Activated CD4-positive, alpha-beta T cell treated with anti-CD3 and anti-CD28 coated beads, Interleukin-2, amount 50 U/mL, for 48 hours (primary cell): Measurements from ENCODE around the gene UTP4.
"Not testable (repeated sequence)": the region's sequence is repeated elsewhere in the genome, so short reads cannot be mapped to it uniquely, and the experiment has no call there.

ENCODE experiments used
- DNase-seq, 2 experiments: peaks; one replicate each; pipeline ENCODE4 v3.0.0-alpha.2; 2020

UTP4 gene

DNA sequence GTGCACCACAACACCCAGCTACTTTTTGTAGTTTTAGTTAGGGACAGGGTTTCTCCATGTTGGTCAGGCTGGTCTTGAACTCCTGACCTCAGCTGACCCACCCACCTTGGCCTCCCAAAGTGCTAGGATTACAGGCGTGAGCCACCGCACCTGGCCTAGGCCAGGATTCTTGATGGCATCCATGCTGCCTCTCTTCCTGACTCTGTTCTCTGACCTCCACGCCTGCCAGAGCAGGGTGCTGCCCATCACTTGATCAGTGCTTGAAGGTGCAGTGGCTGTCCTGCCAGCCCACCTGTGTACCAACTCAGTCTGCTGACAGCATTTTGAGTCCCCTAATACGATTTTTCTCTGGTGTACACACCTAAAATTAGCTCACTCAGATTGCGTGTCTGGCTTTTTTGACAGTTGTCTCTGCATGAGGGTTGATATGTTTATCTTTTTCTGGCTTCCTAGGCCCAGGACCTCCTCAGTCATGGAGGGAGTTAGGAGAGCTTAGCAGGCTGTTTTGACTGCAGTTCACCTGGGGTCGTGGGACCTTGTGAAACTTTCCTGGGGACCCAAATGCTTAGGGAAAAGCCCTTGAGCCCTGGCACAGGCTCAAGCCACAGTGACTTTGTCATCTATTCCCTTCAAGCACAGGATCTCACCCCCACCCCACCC lies 21.1 kb upstream of the UTP4 start:
- DNase-seq: no peak

DNA sequence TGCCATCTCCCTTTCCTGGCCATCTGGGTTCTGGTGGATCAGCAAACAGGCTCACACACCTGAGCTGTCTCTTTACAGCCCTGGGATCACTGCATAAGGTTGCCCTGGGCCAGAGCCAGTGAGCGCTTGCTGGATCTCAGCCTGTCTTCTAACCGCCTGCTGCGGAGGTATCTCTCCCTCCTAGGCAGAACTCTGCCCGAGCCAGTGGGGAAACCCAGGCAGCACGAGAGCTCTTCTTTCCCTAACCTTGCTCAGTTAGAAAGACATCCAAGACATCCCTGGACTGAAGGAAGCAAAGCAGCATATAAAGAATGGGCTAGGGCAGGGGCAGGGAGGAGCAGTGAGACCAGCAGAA lies 20.6 kb upstream of the UTP4 start:
- DNase-seq: no peak

DNA sequence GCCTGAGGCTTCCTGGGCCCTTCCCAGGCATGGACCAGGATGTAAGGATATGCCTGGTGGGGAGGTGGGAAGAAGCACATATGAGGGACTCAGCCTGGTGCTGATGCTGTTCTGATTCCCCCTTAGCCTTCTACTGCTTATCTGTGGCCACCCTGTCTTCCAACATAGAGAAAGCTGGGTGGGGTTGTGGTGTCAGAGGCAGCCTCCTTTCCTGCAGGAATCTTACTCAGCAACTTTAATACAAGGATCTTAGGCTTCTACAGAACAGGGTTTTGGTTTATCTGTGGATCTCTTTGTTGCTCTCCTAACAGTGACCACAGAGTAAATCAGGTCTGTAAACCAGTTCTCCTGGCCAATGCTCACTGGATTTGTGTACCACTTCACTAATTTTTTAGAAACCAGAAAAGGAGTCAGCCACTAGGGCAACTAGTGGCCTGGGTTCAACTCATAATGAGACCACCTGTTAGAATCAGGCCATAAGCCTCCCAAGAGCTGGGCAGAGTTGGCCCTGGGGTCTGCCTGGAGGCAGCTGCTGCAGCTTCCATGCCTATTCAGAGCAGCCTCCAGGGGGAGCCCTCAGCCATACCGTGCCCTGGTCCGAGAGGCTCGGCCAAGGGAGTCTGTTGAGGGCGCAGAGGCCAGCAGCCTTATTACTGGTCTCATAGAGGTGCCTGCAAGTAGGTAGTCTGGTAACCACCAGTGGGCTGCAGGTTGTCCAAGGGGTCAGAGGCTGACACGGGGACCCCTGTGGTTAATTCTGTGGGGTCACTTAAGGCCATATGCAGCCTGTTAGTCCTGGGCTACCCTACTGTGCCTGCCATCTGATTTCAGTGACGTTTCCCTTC lies 19.9 kb upstream of the UTP4 start:
- DNase-seq: peak; percentile 71 to 73

DNA sequence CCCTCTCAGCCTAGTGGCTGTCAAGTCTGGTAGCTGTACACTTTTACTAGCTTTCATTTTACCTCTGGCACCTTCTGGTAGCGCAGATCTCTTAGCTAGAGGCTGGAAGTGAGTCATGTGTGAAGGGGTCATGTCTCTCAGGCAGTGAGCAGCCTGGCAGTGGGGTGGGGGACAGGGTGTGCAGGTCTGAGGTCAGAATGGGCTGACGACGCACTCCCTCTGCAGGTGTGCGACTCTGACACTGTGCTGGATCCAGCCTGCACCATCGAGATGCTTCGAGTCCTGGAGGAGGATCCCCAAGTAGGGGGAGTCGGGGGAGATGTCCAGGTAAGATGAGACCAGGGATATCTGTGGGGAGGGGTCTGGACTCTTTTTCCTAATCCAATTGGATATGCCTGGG lies 19.2 kb upstream of the UTP4 start:
- no peak for DNase-seq

DNA sequence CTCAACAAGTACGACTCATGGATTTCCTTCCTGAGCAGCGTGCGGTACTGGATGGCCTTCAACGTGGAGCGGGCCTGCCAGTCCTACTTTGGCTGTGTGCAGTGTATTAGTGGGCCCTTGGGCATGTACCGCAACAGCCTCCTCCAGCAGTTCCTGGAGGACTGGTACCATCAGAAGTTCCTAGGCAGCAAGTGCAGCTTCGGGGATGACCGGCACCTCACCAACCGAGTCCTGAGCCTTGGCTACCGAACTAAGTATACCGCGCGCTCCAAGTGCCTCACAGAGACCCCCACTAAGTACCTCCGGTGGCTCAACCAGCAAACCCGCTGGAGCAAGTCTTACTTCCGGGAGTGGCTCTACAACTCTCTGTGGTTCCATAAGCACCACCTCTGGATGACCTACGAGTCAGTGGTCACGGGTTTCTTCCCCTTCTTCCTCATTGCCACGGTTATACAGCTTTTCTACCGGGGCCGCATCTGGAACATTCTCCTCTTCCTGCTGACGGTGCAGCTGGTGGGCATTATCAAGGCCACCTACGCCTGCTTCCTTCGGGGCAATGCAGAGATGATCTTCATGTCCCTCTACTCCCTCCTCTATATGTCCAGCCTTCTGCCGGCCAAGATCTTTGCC lies 18.0 kb upstream of the UTP4 start:
- DNase-seq: no peak

DNA sequence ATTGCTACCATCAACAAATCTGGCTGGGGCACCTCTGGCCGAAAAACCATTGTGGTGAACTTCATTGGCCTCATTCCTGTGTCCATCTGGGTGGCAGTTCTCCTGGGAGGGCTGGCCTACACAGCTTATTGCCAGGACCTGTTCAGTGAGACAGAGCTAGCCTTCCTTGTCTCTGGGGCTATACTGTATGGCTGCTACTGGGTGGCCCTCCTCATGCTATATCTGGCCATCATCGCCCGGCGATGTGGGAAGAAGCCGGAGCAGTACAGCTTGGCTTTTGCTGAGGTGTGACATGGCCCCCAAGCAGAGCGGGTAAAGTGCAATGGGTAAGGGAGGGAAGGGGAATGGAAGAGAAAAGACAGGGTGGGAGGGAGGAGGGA lies 17.5 kb upstream of the UTP4 start:
- DNase-seq: no peak

DNA sequence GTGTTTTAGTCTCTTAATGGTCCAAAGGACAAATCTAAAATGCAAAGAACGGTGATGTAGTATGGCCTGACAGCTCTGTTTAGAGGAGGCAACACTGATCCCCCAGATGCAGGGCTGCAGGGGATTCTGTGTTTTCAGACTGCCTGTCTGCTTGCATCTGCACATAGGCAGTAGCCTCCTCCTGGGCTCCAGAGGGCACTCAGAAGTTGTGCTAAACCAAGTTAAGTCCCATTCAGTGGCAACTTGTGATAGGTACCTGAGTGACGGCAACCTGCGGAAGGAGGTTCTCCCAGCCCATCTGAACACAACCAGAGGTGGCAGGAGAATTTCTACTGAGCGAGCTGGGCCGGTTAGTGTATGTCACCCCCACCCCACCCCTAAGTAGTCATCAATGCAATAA lies 17.1 kb upstream of the UTP4 start:
- DNase-seq: no peak

DNA sequence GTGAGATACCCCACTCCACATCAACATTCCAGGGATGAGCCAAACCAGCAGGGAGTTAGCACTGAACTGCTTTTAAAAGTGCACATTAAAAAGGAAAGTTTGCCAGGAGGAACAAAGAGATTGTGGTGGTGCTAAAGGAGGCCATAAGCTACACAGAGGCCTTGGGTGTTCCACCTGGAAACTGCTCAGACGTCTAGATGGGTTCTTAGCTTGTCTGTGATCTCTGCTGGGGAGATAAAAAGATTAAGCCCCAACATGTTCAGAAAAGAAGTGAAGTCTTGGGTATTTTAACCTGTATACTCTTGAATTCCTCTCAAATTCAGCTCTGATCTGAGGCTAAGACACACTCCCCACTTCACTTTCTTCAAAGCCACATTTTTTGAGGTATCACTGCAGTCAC lies 16.6 kb upstream of the UTP4 start:
- DNase-seq: no peak

DNA sequence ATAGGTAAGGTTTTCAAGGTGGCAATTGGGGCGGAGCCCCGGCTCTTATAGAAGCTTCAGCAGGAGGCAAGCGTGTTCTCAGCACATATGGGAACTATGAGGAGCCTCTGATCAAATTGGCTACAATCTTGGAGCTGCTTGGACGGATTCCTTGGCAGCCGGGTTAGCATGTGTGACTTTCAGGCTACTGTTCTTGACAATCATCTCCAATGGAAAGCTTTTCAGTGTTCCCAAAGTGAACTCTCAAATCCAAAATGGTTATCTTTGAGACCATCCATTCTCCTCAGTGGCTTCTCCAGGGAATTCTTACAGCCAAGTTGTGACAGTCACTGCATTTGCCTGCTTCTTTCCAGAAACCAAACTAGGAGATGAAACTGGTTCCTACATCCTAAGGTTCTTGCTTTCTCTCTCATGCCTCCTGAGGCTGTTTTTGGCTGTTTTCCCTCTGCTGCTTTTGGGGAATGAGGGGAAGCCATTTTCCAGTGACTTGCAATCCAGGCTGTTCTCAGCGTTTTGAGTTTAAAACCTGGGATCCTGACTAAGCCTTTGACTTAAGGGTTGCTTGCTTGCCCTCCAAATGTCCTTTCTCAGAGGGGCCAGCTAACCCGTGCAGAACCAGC lies 16.1 kb upstream of the UTP4 start:
- no peak for DNase-seq

DNA sequence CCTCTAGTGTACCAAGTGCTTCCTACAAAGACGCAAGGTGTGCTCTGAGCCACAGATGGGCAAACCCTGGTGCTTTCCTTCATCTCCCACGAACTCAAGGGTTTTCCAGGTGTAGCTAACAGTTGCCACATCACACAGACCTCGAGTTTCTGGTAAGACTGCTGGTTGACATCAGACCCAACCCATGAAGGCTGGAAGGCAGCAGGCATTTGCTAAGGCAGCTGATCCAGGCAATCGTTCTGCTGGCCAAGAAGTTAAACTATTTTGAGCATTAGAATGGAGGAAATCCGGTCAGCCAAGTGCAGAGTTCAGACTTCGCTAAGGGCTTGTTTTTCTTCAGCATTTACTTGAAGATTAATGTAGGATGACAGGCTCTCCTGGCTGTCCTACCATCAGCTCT lies 15.5 kb upstream of the UTP4 start:
- no peak for DNase-seq

DNA sequence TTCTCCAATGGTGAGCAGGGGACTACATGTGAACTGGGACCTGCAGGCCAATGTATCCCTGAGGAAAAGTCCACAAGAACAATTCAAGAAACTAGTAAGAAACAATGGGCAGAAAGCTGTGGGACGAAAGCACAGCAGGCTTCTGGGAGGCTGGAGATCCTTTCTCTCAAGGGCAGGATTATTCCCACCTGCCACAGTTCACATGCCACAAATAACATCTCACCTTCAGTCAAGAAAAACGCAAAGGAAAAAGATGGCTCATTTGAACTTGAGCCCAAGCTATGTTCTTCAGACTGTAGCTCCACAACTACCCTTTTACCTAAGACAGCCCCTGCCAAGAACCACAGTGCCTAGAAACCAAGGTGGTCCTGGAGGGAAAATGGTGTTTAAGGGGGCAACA lies 14.0 kb upstream of the UTP4 start:
- no peak for DNase-seq

DNA sequence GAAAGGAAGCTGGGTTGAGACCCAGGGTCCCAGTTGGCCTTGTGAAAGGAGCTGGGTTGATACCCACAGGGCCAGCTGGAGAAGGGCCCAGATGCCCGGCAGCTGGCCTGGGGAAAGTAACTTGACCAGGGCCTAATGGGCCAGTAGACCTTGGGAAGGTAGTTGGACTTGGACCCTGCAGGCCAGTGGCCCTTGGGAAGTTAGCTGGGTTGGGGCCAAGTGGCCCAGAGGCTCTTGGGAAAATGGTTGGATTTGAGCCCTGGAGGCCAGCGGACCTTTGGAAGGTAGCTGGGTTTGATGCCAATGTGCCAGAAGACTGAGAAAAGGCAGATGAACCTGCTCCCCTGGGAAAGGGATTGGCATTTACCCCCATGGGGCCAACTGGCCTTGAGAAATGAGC lies 13.5 kb upstream of the UTP4 start:
- no peak for DNase-seq

DNA sequence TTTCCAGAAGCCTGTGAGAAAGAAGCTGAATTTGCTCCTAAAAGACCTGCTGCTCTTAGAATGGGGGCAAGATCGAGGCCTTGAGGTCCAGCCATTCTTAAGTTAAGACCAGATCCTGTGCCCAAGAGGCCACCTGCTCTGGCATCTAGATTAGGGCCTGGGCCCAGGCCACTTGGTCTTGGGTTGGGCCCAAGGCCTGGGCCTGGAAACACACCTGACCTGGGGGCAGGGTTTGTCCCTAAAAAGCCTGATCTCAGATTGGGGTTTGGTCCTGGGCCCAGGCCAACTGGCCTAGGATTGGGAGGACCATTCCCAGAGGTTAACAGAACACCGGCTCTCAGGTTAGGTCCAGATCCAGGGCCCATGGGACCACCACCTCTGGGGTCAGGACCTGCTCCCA lies 12.9 kb upstream of the UTP4 start:
- DNase-seq: no peak

DNA sequence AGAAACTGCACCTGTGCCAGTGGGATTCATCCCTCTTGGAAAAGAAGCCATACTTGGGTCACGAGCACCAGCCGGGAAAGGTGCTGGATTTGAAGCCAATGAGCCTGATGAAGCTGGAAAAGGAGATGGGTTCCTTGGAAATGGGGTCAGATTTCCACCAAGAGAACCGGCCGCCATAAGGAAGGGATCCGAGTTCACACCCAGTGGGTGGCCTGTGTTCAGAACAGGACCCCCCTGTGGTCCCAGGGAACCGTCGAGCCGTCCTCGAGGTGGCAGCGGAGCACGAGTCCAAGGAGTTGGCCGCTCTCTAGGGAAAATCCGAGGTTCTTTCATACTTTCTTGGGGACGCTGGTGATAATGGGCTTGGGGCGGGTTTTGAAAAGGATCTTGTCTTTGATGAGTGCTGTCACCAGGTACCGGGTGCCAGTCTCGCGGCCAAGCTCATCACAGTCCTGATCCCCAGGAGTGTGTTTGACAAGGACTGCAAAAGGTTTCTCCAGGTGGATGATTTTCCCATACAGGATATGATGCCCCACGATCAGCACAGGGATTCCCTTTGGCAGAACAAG lies 12.3 kb upstream of the UTP4 start:
- DNase-seq: no peak

DNA sequence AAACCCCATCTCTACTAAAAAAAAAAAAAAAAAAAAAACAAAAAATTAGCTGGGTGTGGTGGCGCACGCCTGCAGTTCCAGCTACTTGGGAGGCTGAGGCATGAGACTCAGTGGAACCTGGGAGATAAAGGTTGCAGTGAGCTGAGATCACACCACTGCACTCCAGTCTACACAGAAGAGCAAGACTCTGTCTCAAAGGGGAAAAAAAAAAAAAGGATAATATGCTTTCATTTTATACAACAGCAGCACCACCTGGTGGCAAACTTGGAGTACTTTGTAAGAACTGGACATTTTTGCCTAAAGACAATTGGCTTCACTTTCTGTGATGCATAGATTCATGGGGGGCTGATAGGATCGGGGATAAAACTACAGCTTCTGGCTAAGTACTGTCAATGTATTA lies 8.5 kb upstream of the UTP4 start:
- peak; percentile 46 to 58 for DNase-seq

DNA sequence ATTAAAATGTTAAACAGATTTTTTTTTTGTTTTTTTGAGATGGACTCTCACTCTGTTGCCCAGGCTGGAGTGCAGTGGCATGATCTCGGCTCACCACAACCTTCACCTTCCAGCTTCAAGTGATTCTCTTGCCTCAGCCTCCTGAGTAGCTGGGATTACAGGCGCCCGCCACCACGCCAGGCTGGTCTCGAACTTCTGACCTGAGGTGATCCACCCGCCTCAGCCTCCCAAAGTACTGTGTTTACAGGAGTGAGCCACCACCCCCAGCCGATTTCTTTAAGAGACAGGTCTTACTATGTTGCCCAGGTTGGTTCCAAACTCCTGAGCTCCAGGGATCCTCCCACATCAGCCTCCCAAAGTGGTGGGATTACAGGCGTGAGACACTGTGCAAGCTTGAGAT lies 8.0 kb upstream of the UTP4 start:
- not testable (repeated sequence) for DNase-seq

DNA sequence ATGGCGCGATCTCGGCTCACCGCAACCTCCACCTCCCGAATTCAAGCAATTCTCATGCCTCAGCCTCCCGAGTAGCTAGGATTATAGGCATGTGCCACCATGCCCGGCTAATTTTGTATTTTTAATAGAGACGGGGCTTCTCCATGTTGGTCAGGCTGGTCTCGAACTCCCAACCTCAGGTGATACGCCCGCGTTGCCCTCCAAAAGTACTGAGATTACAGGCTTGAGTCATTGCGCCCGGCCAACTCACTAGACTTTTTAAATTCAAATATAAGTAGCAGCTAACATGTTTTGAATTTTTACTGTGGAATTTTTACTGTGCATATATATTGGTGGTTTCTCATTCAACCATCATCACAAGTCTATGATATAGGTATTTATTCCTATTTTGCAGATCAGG lies 7.5 kb upstream of the UTP4 start:
- DNase-seq: not testable (repeated sequence)

DNA sequence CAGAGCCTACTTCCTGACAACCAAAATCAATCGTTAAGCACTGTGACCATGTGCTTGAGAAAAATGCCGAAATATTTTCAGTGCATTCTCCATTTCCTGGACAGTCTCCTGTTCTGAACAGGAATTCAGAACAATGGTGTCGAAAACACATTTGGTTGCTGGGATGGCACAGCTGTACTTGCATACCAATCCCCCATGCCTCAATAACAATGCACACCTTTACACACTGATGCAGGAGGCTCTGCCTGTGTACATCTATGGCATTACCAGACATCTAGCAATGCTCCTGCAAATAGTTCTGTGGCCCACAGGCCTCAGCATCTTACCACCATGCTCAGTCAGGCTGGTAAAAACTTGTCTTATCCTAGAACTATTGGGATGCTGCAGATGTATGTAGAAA lies 6.2 kb upstream of the UTP4 start:
- DNase-seq: no peak

DNA sequence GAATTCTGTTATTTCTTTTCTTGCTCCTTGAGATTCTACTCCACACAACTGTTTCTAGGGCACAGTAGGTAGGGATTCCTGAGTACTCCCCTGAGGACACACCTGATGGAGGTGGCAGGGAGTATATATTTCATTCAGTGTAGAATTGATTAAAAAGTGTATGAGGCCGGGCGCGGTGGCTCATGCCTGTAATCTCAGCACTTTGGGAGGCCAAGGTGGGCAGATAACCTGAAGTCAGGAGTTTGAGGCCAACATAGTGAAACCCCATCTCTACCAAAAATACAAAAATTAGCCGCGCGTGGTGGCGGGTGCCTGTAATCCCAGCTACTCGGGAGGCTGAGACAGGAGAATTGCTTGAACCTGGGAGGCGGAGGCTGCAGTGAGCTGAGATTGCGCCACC lies 5.6 kb upstream of the UTP4 start:
- DNase-seq: not testable (repeated sequence)

DNA sequence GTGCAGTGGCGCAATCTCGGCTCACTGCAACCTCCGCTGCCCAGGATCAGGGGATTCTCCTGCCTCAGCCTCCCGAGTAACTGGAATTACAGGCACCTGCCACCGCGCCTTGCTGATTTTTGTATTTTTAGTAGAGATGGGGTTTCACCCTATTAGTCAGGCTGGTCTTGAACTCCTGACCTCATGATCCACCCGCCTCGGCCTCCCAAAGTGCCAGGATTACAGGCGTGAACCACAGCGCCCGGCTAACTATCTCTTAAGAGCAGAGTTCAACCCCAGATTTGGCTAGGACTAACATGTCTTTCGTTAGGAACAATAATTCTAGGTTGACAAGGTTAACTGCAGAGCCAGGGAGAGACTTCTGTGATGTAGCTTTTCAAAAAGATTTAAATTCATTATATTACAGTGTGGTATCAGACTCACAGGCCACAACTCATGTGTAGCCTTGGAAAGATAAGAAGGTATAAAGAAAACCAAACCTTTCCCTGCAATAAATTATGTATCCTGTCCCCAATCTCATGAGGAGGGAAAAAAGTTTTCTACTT lies 4.4 kb upstream of the UTP4 start:
- DNase-seq: no peak

DNA sequence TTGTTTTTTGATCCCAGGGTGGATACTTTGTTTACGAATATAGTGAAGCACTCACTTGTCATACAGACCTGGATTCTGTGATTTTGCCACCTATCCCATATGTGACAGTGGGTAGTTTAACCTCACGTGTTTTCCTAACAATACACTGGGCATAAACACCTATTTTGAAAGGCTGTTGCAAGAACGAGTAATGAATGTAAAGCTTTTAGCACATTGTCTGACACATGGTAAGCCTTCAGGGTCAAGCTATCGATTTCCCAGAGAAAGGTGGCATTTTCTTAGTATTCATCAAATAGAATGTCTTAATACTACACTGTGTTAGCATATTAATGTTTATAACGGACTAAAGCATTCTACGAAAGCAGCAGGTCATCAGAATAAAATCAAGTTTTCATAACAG lies 2.0 kb upstream of the UTP4 start:
- no peak for DNase-seq

DNA sequence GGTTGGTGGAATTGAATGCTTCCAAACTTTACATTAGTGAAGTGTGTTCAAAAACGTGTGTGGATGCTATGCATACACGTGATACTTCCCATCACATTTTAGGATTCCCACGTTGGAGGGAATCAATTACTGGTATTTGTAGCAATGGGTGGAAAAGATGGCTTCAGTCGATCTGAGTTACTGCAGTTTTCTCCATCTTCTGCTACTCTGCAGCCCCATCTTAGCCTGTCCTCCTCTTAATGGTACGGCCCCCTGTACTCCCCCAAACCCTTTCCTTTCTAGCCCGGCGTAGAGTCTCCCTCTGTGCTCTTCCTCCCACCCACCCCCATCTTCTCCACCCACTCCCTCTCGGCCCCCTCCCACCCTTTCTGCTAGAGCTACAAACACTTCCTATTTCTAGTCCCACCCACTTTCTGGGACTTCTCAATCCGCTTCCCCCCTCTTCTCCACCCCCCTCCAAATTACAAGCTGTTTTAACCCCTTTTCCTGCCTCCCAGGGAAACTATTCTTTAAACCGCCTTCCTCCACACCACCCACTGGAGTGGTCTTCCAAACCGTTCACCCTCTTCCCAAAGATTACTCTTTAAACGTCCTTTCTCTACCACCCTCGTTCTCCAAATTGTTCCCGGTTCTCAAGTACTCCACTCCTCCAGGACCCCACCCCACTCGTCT lies 1.1 kb upstream of the UTP4 start:
- DNase-seq: no peak
